Stimulated activated CD8-positive, alpha-beta memory T cell treated with anti-CD3 and anti-CD28 coated beads, Interleukin-4, amount 100 ng/mL, for 48 hours (primary cell): ENCODE data around the gene USP44.
"Not testable (repeated sequence)": the region's sequence is repeated elsewhere in the genome, so short reads cannot be mapped to it uniquely, and the experiment has no call there.

Source experiments
- DNase-seq: peaks from one replicate; pipeline ENCODE4 v3.0.0-alpha.2; 2020

The USP44 gene

GRCh38 chr12:95551305-95551704 lies at the start of gene USP44:
TSS of gene USP44 (minus strand) at chr12:95551476. CDS start at chr12:95534256, 17,220 bp downstream.
- DNase-seq: no peak

- no peak for DNase-seq
These were observed 49.3 kb upstream of the USP44 start for GRCh38 chr12:95600567-95600966.

GRCh38 chr12:95599880-95600279 lies 48.6 kb upstream of the USP44 start:
- DNase-seq: no peak

- no peak for DNase-seq
These were observed 42.9 kb upstream of the USP44 start for GRCh38 chr12:95594136-95594535.

GRCh38 chr12:95593266-95593871 lies 42.1 kb upstream of the USP44 start:
- DNase-seq: no peak

DNA sequence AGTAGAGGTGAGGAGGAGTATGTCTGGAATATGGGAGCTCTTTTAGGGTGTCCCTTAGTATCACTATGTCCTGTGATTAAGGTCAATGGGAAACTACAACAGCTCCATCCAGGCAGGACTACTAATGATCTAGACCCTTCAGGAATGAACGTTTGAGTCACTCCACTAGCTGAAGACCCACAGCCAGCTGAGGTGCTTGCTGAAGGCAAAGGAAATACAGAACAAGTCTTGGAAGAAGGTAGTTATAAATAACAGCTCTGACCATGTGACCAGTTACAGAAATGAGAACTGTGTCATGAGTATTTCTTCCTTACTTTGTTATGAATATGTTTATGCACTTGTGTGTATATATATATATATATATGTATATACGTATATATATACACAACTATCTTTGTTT lies 40.5 kb upstream of the USP44 start:
- DNase-seq: no peak

DNA sequence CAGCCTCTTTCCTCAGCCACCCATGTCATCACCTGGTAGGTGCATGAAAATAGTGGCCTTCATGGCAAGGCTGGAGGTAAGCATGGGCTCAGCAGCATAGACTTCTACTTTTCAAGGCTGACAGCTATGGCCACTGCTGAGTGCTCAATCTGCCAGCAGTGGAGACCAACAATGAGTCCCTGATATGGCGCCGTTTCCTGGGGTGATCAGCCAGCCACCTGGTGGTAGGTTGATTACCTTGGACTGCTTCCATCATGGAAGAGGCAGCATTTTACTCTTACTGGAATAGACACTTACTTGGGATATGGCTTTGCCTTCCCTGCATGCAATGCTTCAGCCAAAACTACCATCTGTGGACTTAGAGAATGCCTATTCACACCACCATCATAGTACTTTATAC lies 39.5 kb upstream of the USP44 start:
- DNase-seq: no peak

- DNase-seq: no peak
These were observed 32.7 kb upstream of the USP44 start for GRCh38 chr12:95583933-95584332.

- no peak for DNase-seq
These were observed 31.2 kb upstream of the USP44 start for GRCh38 chr12:95582230-95583058.

DNA sequence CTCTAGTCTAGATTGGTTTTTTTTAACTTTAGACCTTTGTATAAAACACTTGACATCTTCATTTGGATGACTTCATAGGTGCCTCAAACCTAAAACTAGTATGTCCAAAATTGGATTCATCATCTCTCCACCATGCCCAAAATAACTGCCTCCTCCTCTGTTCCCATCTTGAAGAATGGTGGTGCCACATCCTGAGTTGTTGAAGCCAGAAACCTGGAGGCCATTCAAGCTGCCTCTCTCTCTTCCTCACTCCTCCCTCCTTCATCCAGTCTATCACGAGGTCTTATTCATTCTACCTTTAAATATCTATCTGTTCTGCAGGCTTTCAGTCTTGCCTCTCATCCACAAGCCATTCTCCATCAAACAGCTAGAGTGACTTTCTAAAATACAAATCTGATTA lies 26.5 kb upstream of the USP44 start:
- no peak for DNase-seq

DNA sequence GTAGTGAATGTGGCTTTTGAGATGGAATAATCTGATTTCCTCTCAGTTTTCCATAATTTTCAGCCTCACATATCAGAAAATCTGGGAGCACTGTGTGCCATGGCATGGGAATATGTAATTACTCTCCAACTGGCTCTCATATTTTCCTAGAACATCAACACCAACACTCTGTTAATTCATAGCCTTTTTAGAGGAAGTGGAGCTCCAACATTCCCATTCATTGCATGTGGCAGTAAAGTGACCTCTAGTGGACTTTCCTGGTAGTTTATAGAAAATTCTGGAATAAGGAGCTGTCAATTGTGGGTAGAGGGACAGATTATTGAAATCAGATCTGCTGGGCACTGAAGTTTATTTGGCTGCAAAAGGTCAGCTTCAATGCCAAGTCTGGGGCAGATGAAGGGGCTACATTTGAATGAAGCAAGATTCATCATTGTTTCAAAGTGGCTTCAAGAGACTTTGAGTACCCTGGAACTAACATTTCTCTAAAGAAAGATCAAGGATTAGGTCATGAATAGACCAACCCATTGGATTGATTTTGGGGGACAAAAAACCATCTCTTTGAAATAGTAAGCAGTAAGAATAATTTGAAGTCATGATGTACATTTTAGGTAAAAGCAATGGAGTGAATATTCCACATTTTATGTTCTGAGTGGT lies 23.6 kb upstream of the USP44 start:
- DNase-seq: no peak

DNA sequence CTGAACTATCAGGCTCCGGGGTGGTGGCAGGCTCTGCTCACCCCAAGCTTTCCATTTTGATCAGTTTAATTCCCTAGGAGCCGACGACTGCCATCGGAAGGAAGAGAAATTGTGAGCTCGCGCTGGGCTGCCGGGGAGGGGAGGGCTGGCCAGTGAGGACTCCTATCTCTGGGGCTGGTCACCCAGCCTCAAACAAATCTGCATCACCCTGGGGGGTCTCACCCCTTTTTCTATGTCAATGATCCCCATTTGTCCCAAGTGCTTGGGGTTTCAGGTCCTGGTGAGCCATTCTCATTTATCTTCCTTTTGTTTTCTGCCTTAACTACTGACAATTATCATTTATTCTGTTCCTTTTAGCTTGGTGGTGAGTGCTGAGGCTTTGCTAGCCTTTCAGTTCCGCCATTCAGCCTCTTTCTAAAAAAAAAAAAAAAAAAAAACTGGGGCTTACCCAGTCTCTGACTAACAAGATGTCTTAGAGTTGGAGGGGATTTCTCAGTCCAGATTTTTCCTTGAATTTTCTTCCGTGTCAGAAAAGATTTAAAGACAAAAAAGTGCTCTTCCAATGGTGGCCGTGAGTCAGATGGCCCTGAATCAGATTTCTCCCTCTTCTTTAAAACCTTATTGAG lies 22.8 kb upstream of the USP44 start:
- no peak for DNase-seq

DNA sequence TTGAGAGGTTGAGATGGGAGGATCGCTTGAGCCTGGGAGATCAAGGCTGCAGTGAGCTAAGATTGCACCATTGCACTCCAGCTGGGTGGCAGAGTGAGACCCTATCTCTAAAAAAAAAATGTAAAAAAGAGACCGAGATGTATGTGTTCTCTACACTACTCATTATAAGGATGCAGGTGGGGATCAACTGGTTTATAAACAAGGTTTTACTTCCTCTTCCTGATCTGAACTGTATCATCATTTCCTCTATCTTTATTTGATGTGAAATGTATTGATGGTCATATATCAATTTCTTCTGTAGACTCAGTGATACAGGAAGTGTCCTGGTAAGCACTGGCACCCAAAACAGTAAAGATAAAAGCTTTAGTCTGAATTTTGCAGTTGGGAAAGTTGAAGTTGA lies 20.1 kb upstream of the USP44 start:
- DNase-seq: no peak

GRCh38 chr12:95568045-95568444 lies 16.8 kb upstream of the USP44 start:
- DNase-seq: not testable (repeated sequence)

- DNase-seq: no peak
These were observed 6.3 kb upstream of the USP44 start for GRCh38 chr12:95557625-95558024.

- DNase-seq: no peak
These were observed 3.3 kb upstream of the USP44 start for GRCh38 chr12:95554532-95555071.

DNA sequence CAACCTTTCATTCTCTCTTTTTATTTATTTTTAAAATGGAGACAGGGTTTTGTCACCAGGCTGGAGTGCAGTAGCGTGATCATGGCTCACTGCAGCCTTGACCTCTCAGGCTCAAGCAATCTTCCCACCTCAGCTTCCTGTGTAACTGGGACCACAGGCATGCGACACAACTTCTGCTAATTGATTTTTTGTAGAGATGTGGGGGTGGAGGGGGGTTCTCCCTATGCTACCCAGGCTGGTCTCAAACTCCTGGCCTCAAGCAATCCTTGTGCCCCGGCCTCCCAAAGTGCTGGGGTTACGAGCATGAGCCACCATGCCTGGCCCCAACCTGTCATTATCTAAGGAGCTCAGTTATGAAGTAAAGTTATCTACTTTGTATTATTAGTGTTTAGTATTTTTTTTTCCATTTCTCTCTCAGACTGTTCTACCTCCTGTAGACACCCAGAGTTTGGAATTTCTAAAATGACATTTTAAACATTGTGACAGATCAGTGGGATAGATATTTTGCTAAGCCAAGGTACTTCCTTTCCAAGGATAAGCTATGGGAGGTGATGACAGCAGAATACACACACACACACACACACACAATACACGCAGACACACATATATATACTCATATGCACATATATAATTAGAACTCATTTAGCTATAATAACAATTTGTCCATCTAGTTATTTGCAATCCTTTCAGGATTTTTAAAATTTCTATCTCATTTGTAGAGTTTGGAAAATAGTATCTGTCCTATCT lies 2.1 kb upstream of the USP44 start:
- DNase-seq: no peak

DNA sequence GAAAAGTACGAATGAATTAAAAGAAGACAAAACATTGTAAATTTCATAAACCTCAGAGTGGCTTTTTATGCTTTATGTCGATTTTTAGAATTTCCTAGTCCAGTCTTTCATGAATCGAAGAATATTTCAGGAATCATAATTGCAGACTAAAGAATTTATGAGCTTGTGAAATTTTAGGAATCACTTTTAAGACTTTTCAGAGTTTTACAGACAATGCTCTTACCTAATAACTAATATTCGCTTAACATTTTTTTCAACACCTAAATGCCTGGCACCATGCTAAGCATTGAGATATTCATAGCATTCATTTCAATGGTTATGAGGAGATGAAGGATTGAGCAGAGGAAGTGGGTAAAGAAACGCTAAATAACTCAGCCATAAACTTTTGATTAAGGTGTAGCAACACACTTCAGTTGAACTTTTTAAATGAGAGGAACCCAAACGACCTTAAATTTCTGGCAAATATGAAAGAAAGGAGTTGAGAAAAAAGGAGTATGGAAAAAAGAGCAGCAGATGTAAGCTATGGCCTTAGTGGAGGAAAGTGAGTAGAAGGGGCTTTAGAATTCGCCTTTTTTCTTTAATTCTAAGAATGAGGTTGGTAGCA lies 739 bp upstream of the USP44 start:
- DNase-seq: no peak

DNA sequence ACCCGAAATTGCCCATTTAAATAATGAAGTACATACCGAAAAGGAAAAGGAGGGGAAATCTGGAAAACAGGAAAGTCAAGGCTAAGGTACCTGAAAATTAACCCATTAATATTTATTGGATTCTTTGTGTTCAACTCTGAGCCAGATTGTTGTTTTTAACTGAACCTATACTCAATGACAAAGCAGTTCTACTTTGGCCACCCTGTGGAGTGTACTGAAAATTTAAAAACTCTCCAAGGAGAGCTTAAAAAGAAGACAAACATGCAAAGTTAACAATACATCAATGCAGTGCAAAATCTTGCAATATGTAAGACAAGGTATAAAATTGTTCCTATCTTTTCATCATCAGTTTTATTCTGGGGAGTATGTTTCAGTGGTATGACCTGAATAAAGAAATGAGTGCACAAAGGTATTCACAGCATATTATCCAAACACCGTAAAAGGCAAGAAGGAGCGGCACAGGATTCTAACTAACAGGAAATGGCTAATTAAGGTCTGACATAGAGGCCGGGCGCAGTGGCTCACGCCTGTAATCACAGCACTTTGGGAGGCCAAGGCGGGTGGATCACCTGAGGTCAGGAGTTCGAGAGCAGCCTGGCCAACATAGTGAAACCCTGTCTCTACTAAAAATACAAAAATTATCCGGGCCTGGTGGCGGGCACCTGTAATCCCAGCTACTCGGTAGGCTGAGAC lies 1.7 kb downstream of the USP44 start:
- DNase-seq: no peak

DNA sequence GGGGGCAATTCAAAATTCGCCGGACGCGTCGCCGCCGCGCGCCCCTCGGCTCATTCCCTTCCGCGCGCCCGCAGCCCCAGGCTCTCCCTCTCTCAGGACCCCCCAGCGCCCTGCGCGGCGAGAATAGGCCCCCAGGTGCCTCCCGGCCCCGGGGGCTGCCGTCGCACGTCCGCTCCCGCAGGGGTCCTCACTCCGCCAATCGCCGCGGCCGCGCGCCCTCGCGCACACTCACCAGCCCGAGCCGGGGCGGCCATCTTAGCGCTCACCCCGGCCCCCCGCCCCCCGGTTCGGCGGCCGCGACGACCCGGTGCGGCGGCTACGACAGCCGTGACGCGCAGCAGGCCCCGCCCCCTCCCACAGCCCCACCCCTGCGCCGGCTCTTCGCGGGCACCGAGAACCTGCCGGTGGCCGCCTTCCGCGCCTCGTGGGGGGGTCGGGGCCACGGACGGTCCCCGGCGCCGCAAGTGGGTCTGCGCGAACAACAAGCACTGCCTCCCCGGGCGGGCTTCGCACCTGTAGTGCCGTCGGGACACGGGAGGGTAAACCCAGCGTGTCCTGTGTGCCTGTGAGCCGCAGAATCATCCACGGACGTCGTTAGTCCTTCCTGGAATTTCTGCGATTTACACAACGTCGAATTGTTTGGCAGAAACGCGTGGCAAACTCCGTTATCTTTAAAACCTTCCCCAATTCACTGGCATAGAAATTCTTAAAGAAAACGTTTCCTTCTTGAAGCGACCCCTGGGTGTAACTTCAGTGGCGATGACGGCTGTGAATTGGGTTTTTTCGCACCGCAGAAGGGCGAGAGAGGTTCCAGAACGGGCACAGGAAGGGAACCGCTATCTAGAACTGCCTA lies 2.5 kb downstream of the USP44 start:
- DNase-seq: peak; percentile 70
